Prostate gland (tissue), 2 donors: ENCODE results near the gene IPO11. TPM values are rescaled to one million over a fixed set of nuclear protein-coding genes. Genes with fewer than 3 reads are reported as not detected.

Source experiments
- DNase-seq: peaks from one replicate; pipeline ENCODE4 v3.0.0-alpha.2; 2019; ENCODE audit warnings: low spot score
- H3K27ac ChIP-seq, 2 donors: fragments of 200-600 bp; sonication (generic); 2 replicates each; pipeline ENCODE4 v1.5.1; 2017 to 2019
- H3K27me3 ChIP-seq: fragments of 200-600 bp; sonication (generic); replicated peaks from 2 replicates; pipeline ENCODE4 v1.5.1; 2019; ENCODE audit not compliant: insufficient read depth
- H3K36me3 ChIP-seq, 2 donors: fragments of 200-600 bp; sonication (generic); 1 replicate in 1 of 2; 2 replicates in 1 of 2; pipeline versions ENCODE4 v1.5.1 to v1.8.1; 2017 to 2019
- H3K4me1 ChIP-seq: fragments of 200-600 bp; sonication (generic); replicated peaks from 2 replicates; pipeline ENCODE4 v1.5.1; 2019
- H3K4me3 ChIP-seq, 2 donors: fragments of 200-600 bp; sonication (generic); 2 replicates each; pipeline ENCODE4 v1.5.1; 2017 to 2019
- H3K9me3 ChIP-seq: fragments of 200-600 bp; sonication (generic); 2 replicates; pipeline ENCODE4 v1.5.1; 2017
- POLR2A ChIP-seq: fragments of 450-650 bp; IDR thresholded peaks from one replicate; pipeline ENCODE4 v1.6.1; 2016; ENCODE audit warnings: antibody characterized with exemption, mild to moderate bottlenecking
- POLR2AphosphoS5 ChIP-seq: sonication (generic); formaldehyde crosslinking; IDR thresholded peaks from one replicate; pipeline ENCODE4 v1.6.1; 2017; ENCODE audit warnings: antibody characterized with exemption
- WGBS: methylation state at CpG from one replicate; pipeline ENCODE4 v1.1.5; 2018; 5-methylcytosine and 5-hydroxymethylcytosine counted together
- intact Hi-C: fragments of 100-400 bp; cut with DNase I; formaldehyde crosslinking; loops from one replicate; pipeline ENCODE4 v1.14.2; 2022
- total RNA-seq, 2 donors: library from RNA; depleted of rRNA; stranded (reverse); fragments of >200 nt; gene quantifications; one replicate each; pipeline ENCODE4 v1.1.0, GENCODE V29; 2016
- TF ChIP-seq, protein P1 (sequence below), 4 experiments: fragments of 200-600 bp in 2 of 4; fragments of 450-650 bp in 2 of 4; sonication (generic) in 2 of 4; IDR thresholded peaks; 1 replicate in 3 of 4; 2 replicates in 1 of 4; pipeline ENCODE4 v1.5.1; 2016 to 2019; ENCODE audit warnings: antibody characterized with exemption in 4 of 4, mild to moderate bottlenecking in 2 of 4, moderate library complexity in 2 of 4

IPO11 gene
- total RNA-seq, 2 donors from 2014 or later = 15.5 to 36.2 TPM

DNA sequence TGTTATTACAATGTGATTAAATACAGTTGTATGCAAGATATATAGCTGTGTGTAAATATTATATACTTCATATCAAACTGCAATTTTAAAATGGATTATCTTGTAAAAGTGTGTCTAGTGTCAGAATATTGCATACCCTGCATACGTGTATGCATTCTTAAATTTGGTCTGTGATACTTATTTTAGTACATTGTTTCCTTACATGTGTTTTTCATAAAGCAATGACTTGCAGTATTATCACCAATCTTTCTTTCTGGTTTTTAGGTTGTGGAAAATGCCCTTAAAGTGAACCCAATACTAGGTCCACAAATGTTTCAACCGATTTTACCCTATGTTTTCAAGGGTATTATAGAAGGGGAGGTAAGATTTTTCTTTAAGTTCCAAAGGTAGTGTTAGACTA is 137.5 kb downstream of the IPO11 start:
- no peaks in the 10 kb centered on the region for H3K27me3 ChIP-seq
- intact Hi-C loops = no loop called here
- no peak overlapping the region for H3K27ac ChIP-seq
- no peak overlapping the region for H3K4me3 ChIP-seq
- no peaks in the 10 kb centered on the region for H3K4me1 ChIP-seq
- DNase-seq = no peak
- 93% methylated on average over 2 of the region's 2 CpGs for WGBS
- TF ChIP-seq POLR2A (no peak), POLR2AphosphoS5 (no peak)
- TF ChIP-seq, protein P1, sequence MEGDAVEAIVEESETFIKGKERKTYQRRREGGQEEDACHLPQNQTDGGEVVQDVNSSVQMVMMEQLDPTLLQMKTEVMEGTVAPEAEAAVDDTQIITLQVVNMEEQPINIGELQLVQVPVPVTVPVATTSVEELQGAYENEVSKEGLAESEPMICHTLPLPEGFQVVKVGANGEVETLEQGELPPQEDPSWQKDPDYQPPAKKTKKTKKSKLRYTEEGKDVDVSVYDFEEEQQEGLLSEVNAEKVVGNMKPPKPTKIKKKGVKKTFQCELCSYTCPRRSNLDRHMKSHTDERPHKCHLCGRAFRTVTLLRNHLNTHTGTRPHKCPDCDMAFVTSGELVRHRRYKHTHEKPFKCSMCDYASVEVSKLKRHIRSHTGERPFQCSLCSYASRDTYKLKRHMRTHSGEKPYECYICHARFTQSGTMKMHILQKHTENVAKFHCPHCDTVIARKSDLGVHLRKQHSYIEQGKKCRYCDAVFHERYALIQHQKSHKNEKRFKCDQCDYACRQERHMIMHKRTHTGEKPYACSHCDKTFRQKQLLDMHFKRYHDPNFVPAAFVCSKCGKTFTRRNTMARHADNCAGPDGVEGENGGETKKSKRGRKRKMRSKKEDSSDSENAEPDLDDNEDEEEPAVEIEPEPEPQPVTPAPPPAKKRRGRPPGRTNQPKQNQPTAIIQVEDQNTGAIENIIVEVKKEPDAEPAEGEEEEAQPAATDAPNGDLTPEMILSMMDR (IDR thresholded peaks at IDR 0.05) = no peak
- no peaks in the 10 kb centered on the region for H3K36me3 ChIP-seq
- H3K9me3 ChIP-seq = no peaks in the 10 kb centered on the region

DNA sequence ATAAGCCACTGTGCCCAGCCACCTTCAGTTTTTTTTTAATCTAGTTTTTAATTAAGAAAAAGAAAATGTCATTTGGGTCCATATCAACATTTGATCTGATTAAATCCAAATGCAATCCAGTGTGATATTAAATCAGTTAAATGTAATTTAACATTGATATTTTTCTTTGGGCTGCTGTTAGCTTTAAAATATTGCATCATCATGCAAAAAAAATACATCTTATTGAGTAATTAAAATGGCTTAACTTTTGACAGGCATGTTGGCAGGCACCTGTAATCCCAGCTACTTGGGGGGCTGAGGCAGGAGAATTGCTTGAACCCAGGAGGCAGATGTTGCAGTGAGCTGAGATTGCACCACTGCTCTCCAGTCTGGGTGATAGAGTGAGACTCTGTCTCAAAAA is 143.4 kb downstream of the IPO11 start:
- TF ChIP-seq, protein P1 (IDR thresholded peaks at IDR 0.05) = no peak
- TF ChIP-seq POLR2AphosphoS5 (no peak), POLR2A (no peak)
- intact Hi-C loops = no loop called here

DNA sequence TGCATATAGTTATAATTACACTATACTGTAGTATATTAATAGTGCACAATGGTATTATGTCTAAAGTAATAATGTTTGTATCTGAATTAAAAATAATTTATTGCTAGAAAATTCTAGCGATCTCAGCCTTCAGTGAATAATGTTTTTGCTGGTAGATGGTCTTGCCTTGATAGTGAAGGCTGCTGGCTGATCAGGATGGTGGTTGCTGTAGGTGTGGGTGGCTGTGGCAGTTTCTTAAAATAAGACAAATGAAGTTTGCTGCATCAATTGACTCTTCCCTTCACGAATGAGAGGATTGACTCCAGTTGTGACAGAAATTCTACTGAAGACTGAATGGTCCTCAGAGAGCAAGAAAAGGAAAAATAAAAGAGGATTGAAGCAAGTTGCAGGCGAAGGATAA is 146.4 kb downstream of the IPO11 start:
- no peak for DNase-seq
- 93% methylated on average over 3 of the region's 3 CpGs for WGBS
- intact Hi-C loops = no loop called here
- TF ChIP-seq POLR2A (no peak), POLR2AphosphoS5 (no peak)
- TF ChIP-seq, protein P1 (IDR thresholded peaks at IDR 0.05) = no peak
- H3K4me1 ChIP-seq = no peaks in the 10 kb centered on the region
- H3K36me3 ChIP-seq = no peaks in the 10 kb centered on the region
- no peaks in the 10 kb centered on the region for H3K27me3 ChIP-seq
- H3K4me3 ChIP-seq = no peak overlapping the region
- no peaks in the 10 kb centered on the region for H3K9me3 ChIP-seq
- H3K27ac ChIP-seq = no peak overlapping the region

More for the DNA sequence above, 143.4 kb downstream of the IPO11 start:
- no peak overlapping the region for H3K4me3 ChIP-seq
- no peak overlapping the region for H3K27ac ChIP-seq
- no peaks in the 10 kb centered on the region for H3K9me3 ChIP-seq
- no peaks in the 10 kb centered on the region for H3K27me3 ChIP-seq
- H3K36me3 ChIP-seq = no peaks in the 10 kb centered on the region
- no peak for DNase-seq
- no peaks in the 10 kb centered on the region for H3K4me1 ChIP-seq

DNA sequence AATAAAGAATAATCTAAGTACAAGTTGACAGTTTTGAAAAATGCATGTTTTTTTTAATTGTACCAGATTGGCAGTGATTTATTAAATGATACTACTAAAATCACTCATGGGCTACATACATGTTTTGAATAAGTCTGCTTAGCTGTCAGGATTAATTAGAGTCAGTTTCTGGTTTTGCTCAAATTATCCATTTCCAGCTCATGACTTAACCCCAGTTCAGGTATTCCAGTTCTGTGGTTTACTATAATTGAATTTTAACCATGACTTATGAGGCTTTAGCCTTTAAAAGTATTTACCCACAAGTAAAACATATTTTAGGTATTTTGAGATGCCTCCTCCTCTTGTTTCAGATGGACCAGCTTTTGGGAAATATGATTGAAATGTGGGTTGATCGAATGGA is 148.2 kb downstream of the IPO11 start:
- intact Hi-C loops = no loop called here
- WGBS = 100% methylated on average over 1 of the region's 1 CpG
- DNase-seq = no peak
- no peak overlapping the region for H3K27ac ChIP-seq
- no peaks in the 10 kb centered on the region for H3K9me3 ChIP-seq
- no peaks in the 10 kb centered on the region for H3K4me1 ChIP-seq
- TF ChIP-seq POLR2A (no peak), POLR2AphosphoS5 (no peak)
- TF ChIP-seq, protein P1 (IDR thresholded peaks at IDR 0.05) = no peak
- H3K36me3 ChIP-seq = no peaks in the 10 kb centered on the region
- H3K27me3 ChIP-seq = no peaks in the 10 kb centered on the region
- H3K4me3 ChIP-seq = no peak overlapping the region

DNA sequence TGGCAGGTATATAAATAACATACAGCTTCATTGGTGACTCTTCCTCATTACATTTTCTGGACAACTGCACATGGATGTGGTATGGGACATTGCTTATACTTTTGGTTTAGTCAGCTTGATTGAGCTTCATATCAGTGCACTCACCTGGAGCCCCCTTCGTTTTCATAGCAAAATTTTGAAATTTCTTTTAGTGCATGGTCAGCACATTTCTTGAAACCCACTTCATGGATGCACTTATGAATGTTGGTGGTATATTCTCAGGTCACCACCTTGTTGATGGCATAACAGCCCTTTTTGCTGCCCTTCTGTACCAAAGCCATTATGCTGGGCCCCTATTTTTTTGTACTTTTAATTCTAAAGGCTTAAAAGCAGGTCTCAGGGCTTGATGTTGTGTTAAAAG is 149.3 kb downstream of the IPO11 start:
- Histone ChIP-seq H3K4me3 (no peak overlapping the region), H3K9me3 (no peaks in the 10 kb centered on the region), H3K27ac (no peak overlapping the region), H3K27me3 (no peaks in the 10 kb centered on the region), H3K36me3 (no peaks in the 10 kb centered on the region), H3K4me1 (no peaks in the 10 kb centered on the region)
- intact Hi-C loops = no loop called here
- 90% methylated on average over 1 of the region's 1 CpG for WGBS
- TF ChIP-seq POLR2AphosphoS5 = no peak
- TF ChIP-seq, protein P1 (IDR thresholded peaks at IDR 0.05) = no peak
- no peak for TF ChIP-seq POLR2A
- DNase-seq = no peak
